Stimulated activated CD8-positive, alpha-beta memory T cell treated with anti-CD3 and anti-CD28 coated beads, Interleukin-7, amount 100 ng/mL, for 24 hours (primary cell): ENCODE results near the gene ATP2A3.

Experiments
- DNase-seq: peaks from one replicate; pipeline ENCODE4 v3.0.0-alpha.2; 2020; ENCODE audit warnings: low read depth

Gene ATP2A3

DNA sequence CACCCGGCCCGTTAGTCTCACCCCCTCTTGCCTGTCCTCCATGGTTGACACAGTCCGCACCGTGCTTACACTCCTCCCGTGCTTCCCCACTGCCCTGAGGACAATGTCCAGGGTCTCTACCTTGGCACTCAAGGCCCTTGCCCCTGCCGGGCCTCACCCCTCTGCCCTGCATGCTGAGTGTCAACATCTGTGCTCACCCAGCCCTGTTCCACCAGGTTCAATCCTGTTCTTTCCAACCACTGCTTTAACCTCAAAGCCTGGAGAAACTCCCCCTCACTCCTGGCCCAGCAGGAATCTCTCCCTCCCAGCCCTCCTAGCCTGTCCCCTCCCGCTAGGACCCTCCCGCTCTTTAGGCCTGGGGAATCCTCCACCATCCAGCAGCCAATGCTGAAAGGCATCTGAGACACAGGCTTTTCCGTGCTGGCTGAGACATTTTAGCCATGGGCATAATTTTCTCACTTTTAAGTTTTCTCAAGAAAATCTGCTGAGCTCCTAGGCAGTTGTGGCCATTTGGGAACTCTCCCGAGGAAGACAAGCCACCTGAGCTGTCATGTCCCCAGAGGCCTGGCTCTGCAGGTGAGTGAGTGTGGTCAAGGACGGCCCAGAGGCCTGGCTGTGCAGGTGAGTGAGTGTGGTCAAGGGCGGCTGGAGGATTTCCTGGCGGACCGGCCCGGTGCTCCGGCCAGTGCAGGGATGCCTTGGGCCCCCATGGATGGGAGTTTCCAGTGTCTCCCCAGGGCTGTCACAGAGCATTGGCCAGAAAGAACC lies 37.2 kb downstream of the ATP2A3 start:
- DNase-seq = no peak

DNA sequence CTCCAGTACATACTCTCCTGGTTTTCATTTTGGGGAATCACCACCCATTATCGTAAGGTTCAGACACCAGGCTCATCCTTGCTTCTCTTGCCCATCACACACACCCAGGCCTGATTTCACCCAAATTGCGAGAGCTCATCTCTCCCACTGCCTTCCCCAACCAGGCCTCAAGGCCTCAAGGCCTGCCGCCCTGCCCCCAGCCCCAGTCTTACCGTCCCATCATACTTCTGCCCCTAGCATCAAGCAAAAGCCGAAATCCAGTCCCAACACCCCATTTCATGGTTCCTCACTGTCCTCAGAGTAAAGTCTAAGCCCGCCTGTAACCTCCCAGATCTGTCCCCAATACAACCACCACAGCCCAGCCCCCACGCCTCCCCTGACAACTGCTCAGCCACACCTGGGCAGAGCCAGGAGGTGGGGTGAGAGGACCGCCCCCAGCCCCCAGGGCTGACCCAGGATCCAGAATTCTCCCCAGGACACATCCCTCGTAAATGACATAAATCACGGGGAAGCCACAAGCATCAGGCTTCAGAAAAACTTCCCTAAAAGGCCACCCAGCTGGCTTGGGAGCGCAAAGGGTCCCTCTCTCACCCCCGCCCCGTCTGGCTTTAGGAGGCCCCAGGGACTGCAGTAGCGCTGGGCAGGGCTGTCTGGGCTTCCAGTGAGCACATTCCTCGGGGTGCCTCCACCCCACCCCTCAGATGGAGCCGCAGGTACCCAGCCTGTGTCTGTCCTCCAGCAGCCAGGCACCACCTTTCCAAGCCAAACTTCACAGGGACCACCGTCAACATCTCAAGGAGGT lies 38.4 kb downstream of the ATP2A3 start:
- DNase-seq = no peak

DNA sequence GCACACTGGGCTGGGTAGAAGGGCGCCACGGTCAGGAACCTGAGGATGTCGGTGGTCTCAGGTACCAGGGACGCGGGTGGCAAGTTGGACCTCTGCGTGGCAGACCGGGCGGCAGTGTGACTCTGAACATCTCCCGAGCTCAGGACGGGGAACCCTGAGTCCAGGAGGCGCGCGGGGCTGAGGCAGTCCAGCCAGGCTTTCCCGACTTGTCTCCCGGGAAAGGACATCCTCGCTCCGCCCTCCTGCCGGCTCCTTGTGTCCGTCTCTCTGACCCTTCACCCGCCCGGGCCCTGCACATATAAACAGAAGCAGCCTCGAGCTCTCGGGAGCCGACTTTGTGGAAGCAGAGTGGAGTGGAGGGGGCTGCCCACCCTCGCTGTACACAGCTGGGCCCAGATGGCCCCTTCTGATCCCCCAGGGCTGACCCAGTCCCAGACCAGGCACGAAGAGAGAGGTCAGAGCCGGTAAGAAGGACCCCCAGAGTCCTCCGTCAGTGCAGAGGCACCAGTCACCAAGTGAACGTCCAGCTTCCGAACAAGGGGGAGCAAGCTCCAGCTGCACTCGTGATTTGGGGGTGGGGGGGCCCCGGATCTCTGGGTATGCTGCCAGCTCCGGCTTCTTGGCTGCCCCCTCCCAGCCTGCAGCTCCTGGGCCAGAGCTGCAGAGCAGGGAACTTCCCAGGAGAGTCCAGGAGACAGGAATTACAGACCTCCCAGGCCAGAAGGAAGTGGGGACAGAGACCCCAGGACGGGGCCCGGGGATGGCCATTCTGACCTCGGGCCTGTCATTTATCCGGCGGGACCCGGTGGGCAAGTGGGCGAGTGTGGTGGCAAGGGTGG lies 39.5 kb downstream of the ATP2A3 start:
- no peak for DNase-seq

DNA sequence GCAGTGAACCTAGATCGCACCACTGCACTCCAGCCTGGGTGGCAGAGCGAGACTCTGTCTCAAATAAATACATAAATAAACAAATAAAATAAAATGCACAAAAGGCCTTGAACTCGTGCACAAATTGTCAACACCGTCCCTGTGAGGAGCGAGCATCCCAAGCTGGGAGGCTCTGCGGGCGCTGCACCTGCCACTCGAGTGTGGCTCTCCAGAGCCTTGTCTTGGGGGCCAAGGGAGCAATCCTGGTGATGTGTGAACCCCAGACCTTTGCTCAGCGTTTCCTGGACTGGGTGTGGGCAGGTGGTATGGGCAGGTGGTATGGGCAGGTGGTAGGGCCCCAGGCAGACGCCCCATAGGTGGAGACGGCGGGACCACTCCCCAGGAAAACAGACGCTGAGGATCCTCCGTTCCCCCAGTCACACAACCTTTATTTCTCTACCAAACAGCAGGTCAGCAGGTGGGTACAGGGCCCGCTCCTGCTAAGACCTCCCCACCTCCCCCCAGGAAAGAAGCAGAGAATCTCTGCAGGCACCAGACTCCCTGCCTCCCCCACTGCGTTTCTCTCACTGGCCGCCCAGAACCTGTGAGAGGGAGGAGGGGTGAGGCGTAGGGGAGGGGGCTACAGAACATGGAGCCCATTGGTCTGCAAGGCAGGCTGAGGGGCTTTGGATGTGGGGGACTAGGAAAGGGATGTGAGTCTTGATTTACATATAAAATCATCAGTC lies 40.6 kb downstream of the ATP2A3 start:
- no peak for DNase-seq

DNA sequence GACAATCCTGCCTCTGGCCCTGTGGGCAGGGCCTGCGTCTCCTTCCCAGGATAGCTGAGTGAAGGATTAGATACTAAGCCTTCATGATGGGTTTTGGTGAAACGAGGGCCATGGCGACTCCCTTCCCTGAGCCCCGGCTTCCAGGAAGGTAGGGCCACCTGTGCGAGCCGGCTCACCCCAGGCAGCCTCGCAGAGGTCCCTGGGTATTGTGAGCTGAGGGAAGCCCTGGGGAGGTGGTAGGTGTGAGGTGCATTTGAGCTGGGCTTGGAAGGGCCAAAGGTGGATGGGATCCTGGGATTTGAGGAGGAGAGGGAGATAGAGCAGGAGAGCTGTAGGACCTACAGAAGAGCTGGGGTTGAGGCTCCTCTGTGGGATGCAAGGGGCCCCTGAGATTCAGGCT lies 41.5 kb downstream of the ATP2A3 start:
- DNase-seq = no peak

DNA sequence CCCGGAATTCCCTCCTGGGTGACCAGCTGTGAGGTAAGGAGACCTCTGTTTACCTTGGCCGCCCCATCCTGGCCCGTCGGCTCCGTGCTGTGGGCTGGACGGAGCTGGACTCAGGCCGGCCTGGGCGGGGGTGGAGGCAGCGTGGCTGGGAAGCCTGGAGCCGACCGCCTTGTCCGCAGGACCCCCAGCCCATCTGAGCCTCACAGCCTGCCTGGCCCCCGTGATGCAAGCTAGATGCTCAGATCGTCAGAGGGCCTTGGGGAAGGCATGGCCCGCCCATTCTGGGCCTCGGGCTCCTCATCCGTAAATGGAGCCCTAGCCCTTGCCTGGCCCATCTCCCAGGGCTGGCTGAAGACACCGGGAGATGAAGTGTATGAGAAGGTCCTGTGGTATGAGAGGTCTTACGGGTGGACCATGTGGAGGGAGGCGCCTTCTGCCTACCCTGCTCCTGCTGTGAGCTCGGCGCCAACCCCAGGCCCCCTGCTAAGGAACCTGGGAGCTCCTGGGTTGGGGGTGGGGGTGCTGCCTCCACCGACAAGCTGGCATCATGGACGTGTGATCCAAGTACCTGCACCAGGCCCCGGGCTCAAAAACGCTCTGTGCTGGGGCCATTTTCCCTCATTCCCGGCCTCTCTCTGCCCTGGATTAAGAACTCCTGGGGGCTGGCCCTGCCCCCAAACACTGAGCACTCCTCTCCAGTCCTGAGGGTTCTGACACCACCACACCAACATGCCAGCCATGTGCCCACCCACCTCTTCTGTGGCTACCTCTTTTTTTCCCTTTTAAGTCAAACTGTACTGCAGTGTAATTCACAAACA lies 42.5 kb downstream of the ATP2A3 start:
- DNase-seq = no peak

DNA sequence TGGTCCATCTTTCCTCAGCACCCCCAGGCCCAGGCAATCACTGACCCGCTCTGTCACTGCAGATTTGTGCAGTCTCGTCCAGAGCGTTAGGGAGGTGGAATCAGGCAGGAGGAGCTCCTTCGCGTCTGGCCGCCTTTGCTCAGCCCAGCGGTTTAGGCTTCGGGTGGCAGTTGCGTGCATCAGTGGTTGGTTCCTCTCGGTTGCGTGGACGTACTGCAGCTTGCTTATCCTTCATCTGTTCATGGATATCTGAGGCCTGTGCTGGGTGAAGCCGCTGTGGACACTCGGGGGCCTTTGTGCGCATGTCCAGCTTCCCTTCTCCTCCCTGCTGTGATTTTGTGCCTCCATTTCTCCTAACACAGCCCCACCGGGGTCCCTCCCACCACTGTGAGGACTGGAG lies 43.2 kb downstream of the ATP2A3 start:
- DNase-seq = no peak

DNA sequence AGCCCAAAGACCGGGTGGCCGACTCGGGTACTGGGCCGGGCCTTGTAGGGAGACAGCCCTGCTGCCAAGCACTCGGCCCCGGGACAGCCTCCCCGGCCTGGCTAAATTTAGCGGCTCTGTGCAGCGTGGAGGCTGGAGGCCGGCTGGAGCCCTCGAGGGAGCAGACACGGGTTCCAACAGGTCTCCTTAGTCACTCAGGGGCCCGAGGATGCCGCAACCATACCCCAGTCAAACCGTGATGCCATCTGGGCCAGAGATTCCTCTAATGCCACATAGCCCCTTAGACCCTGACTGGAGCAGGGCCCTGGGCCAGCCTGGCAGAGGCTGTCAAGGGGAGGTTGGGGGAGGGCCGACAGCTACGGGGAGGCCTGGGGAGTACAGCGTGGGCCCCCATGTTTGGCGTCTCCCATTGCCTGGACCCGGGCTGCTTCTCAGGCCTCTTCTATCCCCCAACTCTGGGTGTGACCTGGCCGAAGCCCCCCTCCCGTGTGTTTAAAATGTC lies 45.1 kb downstream of the ATP2A3 start:
- DNase-seq = no peak

DNA sequence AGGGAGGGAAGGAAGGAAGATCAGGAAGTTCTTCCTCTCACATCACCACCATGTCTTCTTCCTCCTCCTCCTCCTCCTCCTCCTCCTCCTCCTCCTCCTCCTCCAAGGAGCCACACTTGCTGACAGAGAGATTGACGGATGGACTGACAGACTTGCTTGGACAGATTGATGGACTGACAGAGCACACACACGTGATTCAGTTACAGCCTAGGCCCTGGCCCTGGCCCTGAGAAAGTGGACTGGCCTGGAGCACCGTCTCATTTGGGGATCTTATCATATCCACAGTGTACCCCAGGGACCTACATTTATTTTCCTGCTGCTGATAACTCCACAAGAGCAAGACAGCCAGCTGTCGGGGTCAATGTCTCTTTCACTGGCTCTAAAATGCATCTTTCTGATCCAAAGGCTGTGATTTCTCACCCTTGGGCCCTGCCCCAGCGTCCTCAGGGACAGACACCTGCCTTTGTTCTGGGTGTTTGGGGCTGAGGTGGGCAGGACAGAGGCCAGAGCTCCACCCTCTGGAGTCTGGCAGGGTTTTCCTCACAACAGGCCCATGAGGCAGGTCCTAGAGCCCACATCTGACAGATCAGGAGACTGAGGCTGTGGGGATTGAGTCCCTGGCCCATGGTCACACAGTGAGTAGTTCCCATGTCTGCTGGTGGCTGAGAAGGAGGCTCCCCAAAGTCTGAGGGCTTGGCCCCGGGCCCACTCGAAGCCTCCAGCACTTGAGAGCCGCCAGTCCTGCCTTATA lies 45.7 kb downstream of the ATP2A3 start:
- no peak for DNase-seq

DNA sequence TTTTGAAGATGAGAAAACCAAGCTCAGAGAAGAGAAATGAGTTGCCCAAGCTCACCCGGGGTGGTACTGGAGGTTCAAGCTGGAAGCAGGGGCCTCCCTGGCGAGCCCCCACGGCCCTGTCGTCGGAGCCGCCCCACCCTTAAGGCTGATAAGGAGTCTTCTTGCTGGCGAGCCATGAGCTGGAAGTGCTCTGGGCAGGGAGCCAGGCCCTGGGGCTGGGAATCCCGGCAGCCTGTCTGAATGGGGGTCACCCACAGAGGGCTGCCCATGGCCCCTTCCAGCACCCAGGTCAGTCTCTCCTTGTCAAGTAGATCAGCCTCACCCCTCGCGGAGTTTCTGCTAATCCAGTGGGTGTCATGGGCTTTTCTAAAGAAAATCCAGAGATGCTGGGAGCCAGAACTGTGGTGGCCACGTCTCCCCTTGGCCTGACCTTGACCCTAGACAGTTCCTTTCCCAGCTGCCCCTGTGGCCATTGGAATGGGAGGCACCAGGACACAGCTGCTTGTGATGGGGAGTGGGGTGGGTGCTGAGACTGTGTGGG lies 46.8 kb downstream of the ATP2A3 start:
- DNase-seq = no peak

DNA sequence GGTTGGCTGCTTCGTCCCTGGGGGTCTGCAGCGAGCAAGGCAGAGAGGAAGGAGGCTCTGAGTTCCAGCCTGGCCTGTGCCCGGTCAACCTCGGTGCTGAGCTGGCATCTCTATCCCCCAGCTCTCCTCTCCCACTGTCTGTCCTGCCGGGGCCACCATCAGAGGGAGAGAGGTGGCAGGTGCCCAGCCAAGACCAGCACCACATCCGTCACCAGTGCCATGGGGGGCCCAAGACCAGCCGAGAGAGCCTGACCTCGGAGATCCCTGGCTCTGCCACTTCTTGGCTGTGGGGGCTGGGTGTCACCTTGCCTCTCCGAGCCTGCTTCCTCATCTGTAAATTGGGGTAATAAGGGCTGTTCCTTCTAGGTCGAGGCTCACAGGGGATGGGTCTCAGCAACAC lies 47.4 kb downstream of the ATP2A3 start:
- DNase-seq = no peak

DNA sequence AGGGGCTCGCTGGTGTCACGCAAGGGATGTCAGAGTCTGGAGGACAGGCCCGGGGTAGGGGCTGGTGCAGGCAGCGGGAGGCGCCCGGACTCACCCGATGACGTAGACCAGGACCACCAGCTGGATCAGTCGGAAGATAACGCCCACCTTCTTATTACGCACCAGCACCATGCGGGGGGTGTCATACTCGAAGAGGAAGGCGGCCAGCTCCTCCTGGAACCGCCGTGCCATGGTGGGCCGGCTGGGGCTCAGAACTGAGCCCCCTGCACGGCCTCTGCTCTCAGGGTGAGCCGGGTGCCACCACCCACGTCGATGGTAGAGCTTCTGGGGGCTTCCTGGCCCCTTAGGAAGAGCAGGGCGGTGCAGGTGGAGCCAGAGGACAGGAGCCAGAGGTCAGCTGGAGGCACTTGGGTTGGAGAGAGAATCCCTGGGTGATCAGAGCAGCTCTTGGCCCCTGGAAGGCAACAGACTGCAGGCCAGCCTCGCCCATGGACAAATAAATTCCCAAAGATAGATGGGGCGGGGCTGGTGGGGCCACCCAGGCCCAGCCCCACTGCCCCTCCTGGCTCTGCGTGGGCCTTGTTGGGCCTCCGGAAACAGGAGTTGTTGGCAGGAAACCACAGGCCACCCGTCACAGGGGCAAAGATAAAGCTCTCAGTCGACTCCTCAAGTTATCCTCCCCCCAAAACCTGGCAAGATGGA lies 48.1 kb downstream of the ATP2A3 start, which contains the start of gene P2RX1:
TSS of gene P2RX1 (minus strand) at position 471 of the 702 bp plus-strand sequence. CDS start at position 231, 240 bp downstream.
- no peak for DNase-seq

DNA sequence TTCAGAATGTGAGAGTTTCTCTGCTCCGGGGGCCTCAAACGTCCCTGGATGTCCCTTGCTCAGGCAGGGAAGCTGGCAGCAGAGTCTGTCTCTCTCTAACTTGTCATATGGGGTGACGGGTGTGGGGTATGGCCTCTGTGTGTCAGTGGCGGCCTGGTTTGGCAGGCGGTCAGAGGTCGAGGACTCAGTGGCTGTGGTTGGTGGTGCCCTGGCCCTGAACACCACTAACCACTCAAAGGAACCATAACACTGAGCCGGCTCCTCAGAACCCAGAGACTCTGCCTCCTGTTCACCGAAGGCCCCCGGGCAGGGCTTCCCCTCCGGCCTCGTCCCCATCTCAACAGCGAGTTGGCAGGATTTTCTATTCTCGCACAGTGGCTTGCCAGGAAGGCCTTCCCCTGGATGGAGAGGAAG lies 48.6 kb downstream of the ATP2A3 start:
- DNase-seq = no peak

DNA sequence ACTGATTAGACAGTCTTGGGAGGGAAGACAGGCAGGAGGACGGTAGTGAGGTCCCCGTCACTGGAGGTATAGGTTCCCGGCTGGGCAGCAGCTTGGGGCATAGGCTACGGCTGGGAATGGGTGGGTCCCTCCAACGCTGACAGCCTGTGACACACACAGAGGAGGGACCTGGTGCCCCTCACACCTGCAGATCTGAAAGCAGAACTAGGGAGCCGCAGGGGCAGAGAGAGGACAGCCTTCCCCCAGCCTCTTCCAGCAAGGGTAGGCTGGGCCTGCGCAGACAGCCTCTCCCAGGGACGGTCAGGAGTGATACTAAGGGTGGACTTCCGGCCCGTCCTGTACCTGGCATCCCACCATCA lies 49.9 kb downstream of the ATP2A3 start:
- DNase-seq = no peak

DNA sequence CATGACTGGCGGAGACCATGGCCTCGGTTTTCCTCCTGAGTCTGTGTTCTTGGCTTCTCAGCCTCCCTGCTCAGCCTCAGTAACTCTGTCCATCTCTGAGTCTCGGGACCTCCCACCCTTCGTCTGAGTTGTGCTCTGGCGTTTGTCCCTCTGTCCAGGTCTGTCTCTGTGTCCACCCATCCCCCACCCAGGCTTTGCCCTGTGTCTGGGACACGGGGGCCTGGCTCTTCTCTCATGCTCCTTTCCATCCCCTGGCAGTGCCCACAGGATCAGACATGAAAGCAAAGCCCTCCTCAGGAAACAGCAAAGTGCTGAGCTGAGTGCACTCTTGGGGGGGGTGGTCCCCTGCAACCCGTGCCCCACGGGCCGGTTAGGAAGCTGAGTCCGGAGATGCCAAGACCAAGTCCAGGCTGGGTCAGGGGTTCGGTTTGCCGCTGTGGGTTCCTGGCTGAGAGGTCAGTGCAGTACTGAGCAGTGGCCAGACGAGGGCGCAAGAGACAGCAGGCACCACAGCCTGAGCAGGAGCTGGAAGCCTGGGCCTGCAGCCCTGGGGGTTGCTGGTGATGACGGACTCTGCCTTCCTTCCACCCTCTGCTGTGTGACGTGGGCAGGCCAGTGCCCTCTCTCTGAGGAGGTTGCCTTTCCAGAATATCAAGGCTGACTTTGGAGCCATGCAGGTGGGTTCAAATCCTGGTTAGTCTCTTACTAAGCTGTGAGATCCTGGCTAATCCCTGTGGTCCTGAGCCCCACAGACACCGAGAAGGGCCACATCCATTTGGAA lies 50.5 kb downstream of the ATP2A3 start:
- DNase-seq = peak; percentile 70

DNA sequence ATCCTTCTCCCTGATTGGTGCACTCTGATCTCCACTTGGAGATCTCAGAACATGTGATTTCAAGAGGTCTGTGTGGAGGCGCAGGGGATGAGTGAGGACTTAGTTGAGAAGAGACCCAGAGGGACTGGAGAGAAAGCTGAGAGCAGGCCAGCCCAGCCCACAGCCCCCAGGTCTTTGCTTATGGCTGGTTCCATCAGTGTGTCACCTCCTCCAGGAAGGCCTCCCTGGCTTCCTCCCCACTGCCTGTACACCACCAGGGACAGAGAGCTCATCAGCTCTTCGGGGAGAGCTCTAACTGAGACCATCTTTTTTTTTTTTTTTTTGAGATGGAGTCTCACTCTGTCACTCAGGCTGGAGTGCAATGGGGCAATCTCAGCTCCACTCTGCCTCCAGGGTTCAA lies 51.4 kb downstream of the ATP2A3 start:
- no peak for DNase-seq

DNA sequence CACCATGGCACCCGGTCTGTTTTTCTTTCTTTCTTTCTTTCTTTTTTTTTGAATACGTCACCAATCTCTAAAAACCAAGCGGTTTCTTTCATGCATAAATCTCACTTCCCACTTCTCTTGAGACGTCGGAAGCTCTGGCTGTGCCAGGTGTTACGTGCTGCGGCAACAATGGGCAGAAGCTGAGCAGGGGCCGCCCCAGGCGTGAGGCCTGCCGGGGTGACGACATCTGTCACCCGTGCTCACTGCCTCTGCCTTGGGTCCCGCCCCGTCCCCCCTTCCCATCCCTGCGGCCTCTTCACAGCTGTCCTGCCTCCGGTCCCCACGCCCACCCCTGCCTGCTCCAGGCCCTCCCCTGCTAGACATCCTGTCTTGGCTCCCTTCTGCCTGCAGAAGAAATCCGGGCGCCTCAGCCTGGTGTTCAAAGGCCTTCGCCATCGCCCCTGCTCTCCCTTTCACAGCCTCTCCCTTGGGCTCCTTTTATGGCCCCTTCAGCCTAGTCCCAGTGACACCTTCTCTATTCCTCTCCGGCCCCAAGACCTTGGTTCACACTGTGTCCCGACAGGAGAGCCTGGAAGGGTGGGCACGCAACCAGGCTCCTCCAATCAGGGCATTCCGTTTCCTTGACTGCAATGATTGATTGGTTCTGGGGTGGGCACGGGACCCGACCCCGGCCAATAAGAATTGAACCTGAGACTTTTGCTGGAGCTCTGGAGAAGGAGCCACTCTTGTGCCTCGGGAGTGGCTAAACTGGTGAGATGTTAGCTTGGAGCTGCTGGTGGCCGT lies 52.8 kb downstream of the ATP2A3 start:
- peak; percentile 30 for DNase-seq
